HEK293 (cell line): ENCODE results near the gene MCU.

ENCODE experiments used
- CTCF ChIP-seq: fragments of 450-650 bp; formaldehyde crosslinking; IDR thresholded peaks from 2 replicates; pipeline ENCODE4 v1.5.1; 2016; ENCODE audit warnings: missing biosample characterization, missing genetic modification characterization
- PRDM4 ChIP-seq: fragments of 450-650 bp; formaldehyde crosslinking; IDR thresholded peaks from 2 replicates; pipeline ENCODE4 v1.5.1; 2017; ENCODE audit warnings: missing biosample characterization, missing genetic modification characterization
- ZBTB49 ChIP-seq: fragments of 450-650 bp; formaldehyde crosslinking; IDR thresholded peaks from 2 replicates; pipeline ENCODE4 v1.5.1; 2016; ENCODE audit warnings: missing biosample characterization, missing genetic modification characterization, low read depth
- ZFP41 ChIP-seq: fragments of 450-650 bp; formaldehyde crosslinking; IDR thresholded peaks from 2 replicates; pipeline ENCODE4 v1.5.1; 2016; ENCODE audit warnings: missing biosample characterization, missing genetic modification characterization, borderline replicate concordance
- ZNF175 ChIP-seq: fragments of 450-650 bp; formaldehyde crosslinking; IDR thresholded peaks from 2 replicates; pipeline ENCODE4 v1.5.1; 2016; ENCODE audit warnings: missing biosample characterization, missing genetic modification characterization
- ZNF280D ChIP-seq: fragments of 450-650 bp; formaldehyde crosslinking; IDR thresholded peaks from 2 replicates; pipeline ENCODE4 v1.5.1; 2016; ENCODE audit warnings: missing biosample characterization, missing genetic modification characterization
- ZNF302 ChIP-seq: fragments of 450-650 bp; formaldehyde crosslinking; IDR thresholded peaks from 2 replicates; pipeline ENCODE4 v1.5.1; 2016; ENCODE audit warnings: missing biosample characterization, missing genetic modification characterization, low read depth
- ZNF521 ChIP-seq: fragments of 450-650 bp; formaldehyde crosslinking; IDR thresholded peaks from 2 replicates; pipeline ENCODE4 v1.5.1; 2017; ENCODE audit warnings: missing biosample characterization, mild to moderate bottlenecking, missing genetic modification characterization
- ZNF600 ChIP-seq: fragments of 450-650 bp; formaldehyde crosslinking; IDR thresholded peaks from 2 replicates; pipeline ENCODE4 v1.5.1; 2016; ENCODE audit warnings: missing biosample characterization, missing genetic modification characterization

GRCh38 chr10:72814099-72814790, 122.3 kb downstream of the MCU start:
- TF ChIP-seq PRDM4 (tag by site-specific recombination) = no peak
- TF ChIP-seq ZNF175 = no peak
- TF ChIP-seq ZFP41 (tag by site-specific recombination) = no peak
- no peak for TF ChIP-seq CTCF
- TF ChIP-seq ZNF600 = no peak
- no peak for TF ChIP-seq ZNF521 (tag by site-specific recombination)
- TF ChIP-seq ZNF280D (tag by site-specific recombination) = no peak
- TF ChIP-seq ZBTB49 (tag by site-specific recombination) = no peak
- no peak for TF ChIP-seq ZNF302
